ENCODE results near the gene SHISA5.
"Not testable (repeated sequence)": the region's sequence is repeated elsewhere in the genome, so short reads cannot be mapped to it uniquely, and the experiment has no call there.

SHISA5 gene

DNA sequence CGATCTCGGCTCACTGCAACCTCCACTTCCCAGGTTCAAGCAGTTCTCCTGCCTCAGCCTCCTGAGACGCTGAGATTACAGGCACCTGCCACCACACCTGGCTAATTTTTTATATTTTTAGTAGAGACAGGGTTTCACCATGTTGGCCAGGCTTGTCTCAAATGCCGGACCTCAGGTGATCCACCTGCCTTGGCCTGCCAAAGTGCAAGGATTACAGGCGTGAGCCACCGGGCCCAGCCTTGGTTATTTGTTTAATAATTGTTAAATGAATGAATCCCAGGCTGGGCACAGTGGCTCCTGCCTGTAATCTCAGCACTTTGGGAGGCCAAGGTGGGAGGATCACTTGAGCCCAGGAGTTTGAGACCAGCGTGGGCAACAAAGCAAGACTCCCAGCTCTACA lies 42.2 kb downstream of the SHISA5 start:
- DNase-seq (ENCODE audit: low read depth in 2 of 2, low spot score in 1 of 2) = not testable (repeated sequence)

GRCh38 chr3:48460517-48460902 lies 43.5 kb downstream of the SHISA5 start:
- no peak for DNase-seq (ENCODE audit: low read depth in 2 of 2, low spot score in 1 of 2)

DNA sequence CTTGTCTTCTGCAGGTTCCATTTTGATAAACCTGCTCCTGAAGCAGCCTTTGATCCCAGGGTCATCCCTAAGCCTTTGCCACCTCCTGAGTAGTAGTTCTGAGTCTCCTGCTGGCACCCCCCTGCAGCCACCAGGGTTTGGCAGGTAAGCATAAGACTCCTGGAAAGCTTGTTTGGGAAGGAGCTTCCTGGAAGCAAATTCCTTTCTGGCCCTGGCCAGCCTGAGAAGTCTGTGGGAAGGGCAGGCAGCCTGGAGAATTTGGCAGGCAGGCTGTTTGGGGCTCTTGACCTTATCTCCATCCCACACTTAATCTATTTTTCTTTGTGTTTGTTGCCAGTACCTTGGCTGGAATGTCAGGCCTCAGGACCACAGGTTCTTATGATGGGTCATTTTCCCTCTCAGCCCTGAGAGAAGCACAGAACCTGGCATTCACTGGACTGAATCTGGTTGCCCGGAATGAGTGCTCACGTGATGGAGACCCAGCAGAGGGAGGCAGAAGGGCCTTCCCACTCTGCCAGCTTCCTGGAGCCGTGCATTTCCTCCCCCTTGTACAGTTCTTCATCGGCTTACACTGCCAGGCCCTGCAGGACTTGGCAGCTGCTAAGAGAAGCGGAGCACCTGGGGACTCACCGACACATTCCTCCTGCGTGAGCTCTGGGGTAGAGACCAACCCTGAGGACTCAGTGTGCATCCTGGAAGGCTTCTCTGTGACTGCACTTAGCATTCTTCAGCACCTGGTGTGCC lies 44.0 kb downstream of the SHISA5 start:
- no peak for DNase-seq (ENCODE audit: low read depth in 2 of 2, low spot score in 1 of 2)

DNA sequence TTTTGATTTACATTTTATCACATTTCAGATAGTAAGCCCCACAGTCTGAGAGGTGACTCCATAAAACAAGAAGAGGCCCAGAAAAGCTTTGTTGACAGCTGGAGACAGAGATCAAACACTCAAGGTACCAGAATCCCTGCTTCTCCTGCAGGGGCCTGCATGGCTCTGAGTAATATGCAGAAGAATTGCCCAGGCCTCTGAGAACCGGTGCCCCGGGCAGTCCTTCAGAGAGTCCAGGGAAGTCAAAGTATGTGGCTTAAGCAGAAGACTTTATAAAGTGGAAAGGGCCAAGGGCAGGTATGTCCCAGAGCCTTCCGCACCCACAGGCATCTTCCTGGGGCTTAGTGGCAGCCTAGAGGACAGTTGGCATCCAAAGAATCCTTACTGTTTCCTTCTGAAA lies 44.6 kb downstream of the SHISA5 start:
- no peak for DNase-seq (ENCODE audit: low read depth in 2 of 2, low spot score in 1 of 2)

GRCh38 chr3:48456456-48456855 lies 47.5 kb downstream of the SHISA5 start:
- DNase-seq (ENCODE audit: low read depth in 2 of 2, low spot score in 1 of 2) = no peak

DNA sequence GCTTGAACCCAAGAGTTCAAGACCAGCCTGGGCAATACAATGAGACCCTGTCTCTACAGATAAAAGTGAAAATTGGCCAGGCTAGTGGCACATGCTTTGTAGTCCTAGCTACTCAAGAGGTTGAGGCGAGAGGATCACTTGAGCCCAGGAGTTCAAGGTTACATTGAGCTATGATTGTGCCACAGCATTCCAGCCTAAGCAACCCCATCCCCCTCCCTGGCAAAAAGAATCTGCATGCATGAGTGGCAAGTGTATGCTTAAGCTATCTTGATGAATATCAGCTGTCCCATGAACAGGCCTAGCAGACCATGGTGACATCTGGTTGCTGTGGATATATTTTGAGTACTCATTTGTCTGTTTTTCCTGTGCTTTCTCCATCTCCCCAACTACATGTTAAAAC lies 52.7 kb downstream of the SHISA5 start:
- DNase-seq (ENCODE audit: low read depth in 2 of 2, low spot score in 1 of 2) = no peak

- peak; percentile 63 to 73 for DNase-seq (ENCODE audit: low read depth in 2 of 2, low spot score in 1 of 2)
Observed at GRCh38 chr3:48446425-48447193, 57.4 kb downstream of the SHISA5 start, which contains the start of gene ATRIP. ATRIP (plus strand) TSS chr3:48446737; CDS start chr3:48446846, 109 bp downstream.

DNA sequence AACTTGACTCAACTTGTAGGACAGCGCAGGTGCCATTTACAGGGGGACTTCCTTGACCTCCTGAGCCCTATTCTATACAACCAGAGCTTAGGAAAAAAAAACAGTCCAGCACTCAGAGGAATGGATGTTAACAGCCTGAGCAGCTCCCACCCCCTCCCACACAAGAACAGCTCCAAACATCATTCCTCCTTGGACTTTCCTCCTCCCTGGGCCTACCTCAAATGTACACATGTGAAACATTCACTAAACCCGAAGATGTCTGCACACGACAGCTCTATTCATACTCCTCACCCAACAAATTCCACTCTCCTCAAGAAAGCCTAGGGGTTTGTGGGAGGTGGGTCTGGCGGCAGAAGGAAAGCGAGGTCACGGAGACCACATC lies 57.9 kb downstream of the SHISA5 start:
- no peak for DNase-seq (ENCODE audit: low read depth in 2 of 2, low spot score in 1 of 2)

DNA sequence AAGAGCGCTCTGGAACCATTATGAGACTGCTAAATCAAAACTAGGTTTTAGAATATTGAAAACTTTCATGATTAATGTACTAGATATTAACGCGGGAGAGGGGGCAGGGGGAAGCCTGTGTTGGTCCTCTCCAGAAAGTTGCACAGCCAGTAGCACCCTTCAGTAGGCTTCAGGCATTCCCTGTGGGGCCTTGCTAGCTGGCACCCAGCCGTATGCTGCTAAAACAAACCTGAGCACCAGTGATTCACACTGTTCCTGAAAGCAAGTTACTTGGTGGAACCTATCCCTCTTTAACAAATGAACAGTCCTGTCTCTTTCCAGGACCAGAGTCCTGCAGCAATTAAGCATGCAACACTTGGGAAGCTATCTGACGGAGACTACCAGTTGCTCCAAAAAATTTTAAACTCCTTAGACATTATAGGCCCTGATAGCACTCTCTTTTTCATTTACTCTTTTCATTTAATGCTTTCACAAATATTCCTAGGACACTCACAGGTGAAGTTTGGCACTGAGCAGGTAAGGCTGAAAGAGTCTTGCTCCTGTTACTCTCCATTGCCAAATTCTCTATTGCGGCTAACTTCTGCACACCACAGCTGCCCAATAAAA lies 58.6 kb downstream of the SHISA5 start:
- DNase-seq (ENCODE audit: low read depth in 2 of 2, low spot score in 1 of 2) = no peak

- DNase-seq (ENCODE audit: low read depth in 2 of 2, low spot score in 1 of 2) = no peak
Observed at GRCh38 chr3:48441940-48442339, 62.0 kb downstream of the SHISA5 start.

GRCh38 chr3:48440590-48440958 lies 63.4 kb downstream of the SHISA5 start:
- no peak for DNase-seq (ENCODE audit: low read depth in 2 of 2, low spot score in 1 of 2)

- peak; percentile 97 for DNase-seq (ENCODE audit: low read depth in 2 of 2, low spot score in 1 of 2)
Observed at GRCh38 chr3:48439820-48440589, 64.0 kb downstream of the SHISA5 start, which contains the start of the genes CCDC51 and TMA7. CCDC51 (minus strand) TSS chr3:48440119; CDS start chr3:48435128, 4,991 bp downstream. TMA7 (plus strand) TSS chr3:48440257; CDS start chr3:48440297, 40 bp downstream.

GRCh38 chr3:48437812-48438211 lies 66.2 kb downstream of the SHISA5 start:
- DNase-seq (ENCODE audit: low read depth in 2 of 2, low spot score in 1 of 2) = no peak

DNA sequence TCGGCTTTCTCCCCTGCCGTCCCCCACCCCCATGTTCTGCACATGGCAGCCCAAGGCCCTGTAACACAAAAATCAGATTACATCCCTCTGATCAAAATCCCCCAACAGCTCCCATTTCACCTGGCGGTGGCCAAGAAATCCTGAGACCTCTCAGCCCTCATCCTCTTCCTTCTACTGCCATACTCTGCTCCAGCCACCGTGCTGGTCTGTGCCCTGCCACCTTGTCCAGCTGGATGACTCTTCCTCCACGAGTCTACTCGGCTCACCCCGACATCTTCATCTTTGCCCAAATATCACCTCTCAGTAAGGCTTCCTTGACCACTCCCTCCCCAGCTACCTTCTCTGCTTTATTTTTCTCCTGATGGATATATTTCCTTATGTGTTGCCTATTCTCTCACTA lies 67.1 kb downstream of the SHISA5 start:
- DNase-seq (ENCODE audit: low read depth in 2 of 2, low spot score in 1 of 2) = no peak

DNA sequence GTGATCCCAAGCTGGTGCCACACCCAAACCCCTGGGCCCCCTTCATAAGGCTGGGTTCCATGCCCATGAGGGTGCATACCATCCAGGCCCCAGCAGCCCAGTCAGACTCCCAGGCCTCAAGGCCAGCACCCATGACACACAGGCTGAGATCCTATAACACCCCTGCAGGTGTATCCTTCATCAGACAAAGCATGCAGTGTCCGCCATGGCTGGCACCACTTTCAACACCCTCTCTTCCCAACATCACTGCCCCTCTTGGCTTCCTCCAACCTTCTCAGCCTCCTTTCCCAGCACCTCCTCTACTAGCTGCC lies 67.5 kb downstream of the SHISA5 start:
- DNase-seq (ENCODE audit: low read depth in 2 of 2, low spot score in 1 of 2) = no peak

GRCh38 chr3:48435774-48436476 lies 68.0 kb downstream of the SHISA5 start:
- peak; percentile 70 to 83 for DNase-seq (ENCODE audit: low read depth in 2 of 2, low spot score in 1 of 2)

DNA sequence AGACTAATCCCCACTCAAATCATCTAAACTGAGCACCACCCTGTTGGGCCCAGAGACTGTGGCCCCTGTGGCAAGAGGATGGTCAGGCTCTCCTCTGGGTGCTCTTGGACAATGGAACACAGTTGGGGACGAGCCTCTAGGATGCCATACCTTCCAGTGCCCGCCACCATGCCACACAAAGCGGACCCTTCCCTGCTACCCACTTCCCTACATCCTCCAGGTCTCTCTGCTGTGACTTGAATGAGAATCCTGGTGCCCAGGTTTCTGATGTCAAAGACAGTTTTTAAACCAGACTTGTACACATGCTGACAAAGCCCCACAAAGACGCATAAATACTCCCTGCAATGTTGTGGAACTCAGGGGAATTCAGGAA lies 68.8 kb downstream of the SHISA5 start:
- no peak for DNase-seq (ENCODE audit: low read depth in 2 of 2, low spot score in 1 of 2)

GRCh38 chr3:48434591-48435222 lies 69.3 kb downstream of the SHISA5 start:
- no peak for DNase-seq (ENCODE audit: low read depth in 2 of 2, low spot score in 1 of 2)

GRCh38 chr3:48433472-48434118 lies 70.4 kb downstream of the SHISA5 start:
- DNase-seq (ENCODE audit: low read depth in 2 of 2, low spot score in 1 of 2) = no peak
